ENCODE measurements around the gene TUBA4B.
A peak's percentile ranks its signal among the peaks of the same experiment; 100 is the strongest.

The TUBA4B gene

DNA sequence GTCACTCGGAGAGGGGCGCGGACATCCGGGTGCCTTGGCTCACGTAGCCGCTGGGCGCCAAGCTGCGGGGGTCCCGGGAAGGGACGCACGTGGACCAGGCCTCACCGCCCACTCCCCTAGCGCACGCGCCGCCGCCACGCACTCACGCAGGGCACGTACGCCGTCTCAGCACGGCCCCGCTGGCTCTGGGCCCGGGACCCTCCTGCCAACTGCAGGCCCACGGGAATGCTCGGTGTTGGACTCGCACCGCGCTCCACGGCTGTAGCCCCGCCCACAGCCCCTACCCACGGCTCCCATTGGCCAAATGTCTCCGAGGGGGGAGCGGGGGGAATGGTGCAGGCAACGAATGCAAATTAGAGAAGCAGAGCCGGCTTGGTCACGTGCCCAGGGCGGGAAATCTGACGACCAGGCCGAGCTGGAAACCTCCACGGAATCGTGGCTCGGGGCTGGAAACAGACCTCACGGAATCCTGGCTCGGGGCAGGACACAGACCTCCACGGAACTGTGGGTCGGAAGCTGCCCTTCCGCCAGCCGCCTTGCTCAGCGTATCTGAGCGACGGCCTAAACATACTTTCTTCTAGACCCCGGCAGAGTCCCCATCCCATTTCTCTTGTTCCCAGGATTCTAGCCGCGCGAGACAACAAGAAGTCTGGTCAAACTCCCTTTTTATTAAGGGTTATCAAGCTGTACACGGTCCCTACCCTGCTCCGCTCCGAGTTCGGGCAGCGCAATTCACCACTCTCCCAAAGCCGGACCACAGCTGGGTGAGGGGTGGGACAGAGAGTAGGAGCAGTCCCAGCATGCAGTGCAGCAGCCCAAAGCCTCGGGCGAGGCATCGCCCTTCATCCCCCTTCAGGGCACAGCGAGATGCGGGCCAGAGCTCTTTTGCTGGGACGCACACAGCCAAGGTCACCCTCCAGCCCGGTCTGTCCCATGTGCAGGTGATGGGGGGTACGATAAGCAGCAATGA is 34.0 kb upstream of the TUBA4B start, which contains the start of gene ABCB6:
TSS of gene ABCB6 (minus strand) at position 227 of the 970 bp plus-strand sequence. CDS start 285 bp downstream, outside the sequence.
- peak; percentile 92 for DNase-seq

DNA sequence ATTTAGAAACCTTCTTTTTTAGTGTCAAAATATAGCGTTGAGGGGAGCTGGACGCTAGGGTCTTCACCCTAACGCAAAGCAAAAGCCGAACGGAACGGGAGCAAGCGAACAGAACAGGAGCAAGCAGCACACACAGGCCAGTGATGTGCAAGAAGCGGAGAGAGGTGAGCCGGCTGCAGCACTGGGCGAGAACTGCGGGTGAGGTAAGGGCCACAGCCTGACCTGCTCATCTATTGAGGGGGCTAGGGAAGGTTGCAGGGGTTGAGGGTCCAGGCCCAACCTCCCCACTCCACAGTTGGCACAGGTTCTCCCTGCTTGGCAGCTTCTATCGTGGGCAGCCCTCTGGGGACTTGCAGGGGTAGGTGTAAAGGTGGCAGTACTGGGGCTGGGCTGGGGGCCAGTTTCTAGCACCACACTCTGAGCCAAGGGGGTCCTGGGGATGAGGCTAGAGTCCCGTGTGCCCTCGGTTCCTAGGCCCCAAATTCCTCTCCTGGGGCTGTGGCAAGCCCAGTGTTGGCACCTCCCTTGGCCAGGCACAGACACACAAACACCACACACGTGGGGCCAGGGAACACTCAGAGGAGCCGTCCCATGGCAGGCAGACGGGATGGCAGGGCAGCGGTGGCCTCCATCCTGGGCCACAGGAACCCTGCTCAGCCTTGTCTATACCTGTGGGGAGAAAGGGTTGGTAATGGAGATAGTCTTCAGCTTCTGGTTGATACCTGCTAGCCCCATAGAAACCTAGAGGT is 33.1 kb upstream of the TUBA4B start:
- no peak for DNase-seq

DNA sequence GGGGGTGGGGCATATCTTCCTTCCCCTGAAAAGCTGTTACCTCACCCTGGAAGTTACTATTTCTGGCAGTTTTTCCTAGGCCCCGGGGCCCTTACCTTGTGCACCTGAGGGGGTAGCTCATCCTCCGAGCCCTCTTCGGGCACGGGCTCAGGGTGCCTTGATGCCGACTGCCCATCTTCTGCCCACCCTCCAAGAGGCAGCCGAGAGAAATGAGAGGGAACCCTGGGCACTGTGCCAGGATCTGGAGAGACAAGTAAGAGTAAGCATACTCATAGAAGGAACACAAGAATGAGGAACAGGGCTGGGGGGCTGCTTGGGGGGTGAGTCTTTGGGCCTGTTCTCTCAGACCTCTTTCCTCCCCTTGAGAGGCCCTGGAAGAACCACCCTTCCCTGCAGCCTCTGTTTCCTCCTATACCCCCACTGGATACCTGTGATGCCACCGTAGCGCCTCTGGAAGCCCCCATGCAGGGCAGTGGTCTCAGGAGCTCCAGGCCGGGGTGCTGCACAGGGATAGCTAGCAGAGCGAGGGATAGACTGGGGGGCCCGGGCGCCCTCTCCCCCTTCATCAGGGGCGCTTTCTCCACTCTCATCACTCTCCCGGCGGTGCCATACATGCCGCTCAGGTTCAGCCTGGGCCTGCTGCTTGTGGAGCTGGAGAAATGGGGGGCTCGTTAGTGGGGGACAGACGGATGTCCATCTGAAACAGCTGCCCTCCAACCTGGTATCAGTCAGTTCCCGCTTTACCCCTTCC is 32.2 kb upstream of the TUBA4B start:
- no peak for DNase-seq

DNA sequence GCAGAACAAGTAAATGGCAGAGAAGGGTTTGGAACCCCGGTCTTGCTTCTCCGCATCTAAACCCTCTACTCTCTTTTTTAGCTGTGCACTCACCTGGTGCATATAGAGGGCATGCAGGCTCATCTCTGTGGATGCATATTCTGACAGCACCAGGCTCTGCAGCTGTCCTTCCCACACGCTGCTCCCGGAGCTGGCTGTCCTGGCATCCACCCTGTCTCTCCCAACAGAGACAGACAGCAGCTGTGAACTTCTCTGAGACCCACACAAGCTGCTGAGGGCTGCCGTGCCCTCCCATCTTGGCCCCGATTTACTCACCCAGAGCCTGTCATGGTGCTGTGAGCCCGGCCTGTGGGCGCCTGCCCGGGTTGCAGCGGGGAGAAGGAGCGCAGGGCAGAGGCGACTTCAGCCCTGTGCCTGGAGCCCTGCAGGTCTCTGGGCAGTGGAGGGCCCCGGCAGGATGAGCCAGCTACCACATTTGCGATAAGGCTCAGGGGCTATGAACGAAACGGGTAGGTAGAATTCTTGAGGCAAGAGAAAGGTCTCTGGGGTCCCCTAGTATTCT is 31.0 kb upstream of the TUBA4B start:
- no peak for DNase-seq

DNA sequence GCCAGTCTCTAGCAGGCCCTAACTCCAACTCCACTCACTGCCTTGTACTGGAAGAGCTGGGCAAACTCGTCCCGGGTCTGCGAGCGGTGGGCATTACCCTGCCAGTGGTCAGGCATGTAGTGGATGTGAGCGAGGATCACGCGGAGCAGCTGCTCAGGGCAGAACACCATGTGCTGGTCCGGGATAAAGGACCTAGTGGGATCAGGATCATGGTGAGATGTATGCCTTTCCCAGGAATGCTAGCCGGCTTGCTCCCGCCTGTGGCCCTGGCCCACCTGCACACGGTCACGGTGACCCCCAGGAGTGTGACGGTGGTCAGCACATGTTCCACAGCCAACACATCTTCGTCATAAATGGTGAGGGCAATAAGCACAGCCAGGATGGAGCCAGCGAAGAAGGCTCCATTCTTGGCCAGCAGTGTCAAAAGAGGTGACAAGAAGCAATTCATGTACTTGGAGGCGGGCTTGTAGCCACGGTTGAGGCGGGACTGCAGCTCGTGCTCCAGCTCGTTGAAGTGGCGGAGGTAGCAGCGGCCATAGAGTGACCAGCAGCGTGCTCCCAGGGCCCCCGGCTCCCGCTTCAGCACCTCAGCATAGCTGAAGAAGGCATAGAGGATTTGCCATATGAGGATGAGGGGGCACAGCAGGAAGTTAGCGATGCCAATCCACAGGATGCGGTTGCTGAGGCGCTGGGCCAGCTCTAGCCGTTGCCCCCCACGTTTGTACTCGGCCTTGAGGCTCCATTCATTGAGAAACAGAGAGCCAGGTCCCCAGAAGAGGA is 29.0 kb upstream of the TUBA4B start:
- DNase-seq, result no peak

DNA sequence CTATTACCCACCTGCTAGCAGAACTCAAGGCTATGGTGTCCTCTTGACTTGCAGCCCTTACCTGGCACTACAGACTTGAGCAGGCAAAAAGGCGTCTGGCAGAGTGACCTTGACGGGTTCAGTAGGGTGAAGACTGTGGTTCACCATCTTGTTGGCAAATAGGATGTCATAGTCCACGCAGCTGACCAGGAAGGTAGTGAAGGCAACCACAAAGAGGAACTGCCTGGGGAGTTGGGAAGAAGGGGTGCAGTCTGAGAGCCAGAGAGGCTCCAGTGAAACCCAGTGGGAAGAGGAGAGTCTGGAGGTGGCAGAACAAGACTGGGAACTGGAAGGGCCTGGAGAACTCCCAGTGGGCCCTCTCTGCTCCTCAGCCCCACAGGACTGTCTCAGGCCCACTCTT is 27.7 kb upstream of the TUBA4B start:
- DNase-seq, result no peak

DNA sequence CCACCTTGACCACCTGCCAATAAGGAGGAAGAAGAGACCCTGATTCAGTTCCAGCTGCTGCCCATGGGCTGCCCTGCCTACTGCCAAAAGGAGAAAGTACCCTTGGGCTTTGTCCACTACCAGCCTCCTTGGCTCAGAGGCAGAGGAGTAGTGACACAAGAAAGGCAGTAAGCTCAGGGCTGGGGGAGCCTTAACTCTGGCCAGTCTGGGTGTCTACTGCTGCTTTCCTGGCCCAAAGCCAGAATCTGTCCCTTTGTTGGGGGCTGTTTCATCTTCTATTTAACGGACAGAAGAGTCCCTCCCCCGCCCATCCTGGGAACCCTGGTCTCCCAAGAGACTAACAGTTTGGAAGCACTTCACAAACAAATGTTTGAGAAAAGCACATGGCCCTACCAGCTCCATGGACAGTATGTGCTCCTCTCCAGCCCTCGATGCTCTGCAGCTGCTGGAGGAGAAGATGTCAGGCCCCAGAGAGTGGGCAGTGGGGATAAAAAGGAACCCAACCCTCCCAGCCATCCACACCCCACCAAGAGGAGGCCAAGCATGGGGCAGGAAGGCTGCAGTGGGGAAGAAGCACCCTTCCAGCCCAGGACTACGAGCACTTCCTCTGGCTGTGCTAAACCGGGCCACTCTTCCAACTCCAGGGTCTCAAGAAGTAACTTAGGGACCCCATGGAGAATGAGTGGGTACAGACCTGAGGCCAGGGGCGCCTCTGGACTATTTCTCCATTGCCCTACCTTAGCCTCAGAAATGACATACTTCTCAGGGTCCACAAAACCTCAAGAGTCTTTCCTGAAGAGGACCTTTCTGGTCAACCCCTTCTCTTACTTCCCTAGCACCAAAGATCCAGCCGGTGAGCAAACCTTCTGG is 24.8 kb upstream of the TUBA4B start:
- DNase-seq, result no peak

DNA sequence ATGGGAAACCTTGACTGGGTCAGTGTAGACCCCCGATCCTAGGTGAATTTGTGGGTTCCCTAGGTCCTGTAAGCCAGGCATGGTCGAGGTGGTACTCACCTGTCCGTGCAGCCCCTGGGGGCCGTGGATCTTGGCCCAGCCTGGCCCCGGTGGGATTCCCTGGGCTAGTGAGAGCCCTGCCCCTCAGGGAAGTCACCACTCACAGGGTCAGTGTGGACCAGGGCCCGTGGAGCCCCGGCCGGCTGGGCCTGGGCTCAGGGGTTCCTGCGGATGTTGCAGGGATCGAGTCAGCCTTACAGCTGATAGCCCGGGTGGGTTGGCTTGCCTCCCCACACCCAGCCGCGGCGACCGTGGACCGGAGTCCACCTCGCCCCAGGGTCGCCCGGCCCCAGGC is 24.1 kb upstream of the TUBA4B start:
- DNase-seq, result no peak

DNA sequence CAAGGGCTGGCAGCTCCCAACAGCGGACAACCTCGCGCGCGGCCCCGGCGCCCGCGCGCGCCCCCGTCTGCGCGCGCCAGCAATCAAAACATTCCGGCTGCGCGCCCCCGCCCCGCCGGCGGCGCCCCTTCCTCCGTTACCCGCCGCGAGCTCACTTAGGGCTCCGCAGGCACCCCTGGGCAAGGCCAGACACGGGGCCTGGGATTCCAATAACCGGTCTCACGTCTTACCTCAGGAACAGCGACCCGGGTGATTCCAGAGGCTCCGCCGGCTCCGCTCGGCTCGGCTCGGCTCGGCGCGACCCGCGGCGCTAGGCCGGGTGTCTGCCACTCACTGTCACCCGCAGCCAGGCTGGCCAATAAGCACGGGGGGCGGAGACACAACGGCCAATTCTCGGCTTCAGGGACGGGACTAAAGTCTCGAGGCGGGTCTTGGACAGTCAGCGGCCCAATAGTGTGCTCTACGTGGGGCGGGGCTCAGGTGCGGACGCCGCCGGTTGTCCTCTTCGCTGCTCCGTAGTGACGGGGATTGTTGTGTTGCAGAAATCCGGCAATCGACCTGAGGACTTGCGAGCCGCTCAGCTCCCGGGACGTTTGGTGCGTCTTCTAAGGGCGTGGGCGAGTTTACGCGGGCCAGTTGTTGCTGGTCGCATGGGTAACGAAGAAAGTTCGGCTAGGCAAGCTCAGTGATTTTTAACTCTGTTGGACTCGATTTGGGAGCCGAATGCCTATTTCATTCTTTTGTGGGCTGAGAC is 23.6 kb upstream of the TUBA4B start, which contains the start of the genes ANKZF1 and ATG9A:
TSS of gene ANKZF1 (plus strand) at position 502 of the 754 bp plus-strand sequence. CDS start 452 bp downstream, outside the sequence.
TSS of gene ATG9A (minus strand) at position 332 of the 754 bp plus-strand sequence. CDS start 1,612 bp downstream, outside the sequence.
- peak; percentile 97 for DNase-seq

DNA sequence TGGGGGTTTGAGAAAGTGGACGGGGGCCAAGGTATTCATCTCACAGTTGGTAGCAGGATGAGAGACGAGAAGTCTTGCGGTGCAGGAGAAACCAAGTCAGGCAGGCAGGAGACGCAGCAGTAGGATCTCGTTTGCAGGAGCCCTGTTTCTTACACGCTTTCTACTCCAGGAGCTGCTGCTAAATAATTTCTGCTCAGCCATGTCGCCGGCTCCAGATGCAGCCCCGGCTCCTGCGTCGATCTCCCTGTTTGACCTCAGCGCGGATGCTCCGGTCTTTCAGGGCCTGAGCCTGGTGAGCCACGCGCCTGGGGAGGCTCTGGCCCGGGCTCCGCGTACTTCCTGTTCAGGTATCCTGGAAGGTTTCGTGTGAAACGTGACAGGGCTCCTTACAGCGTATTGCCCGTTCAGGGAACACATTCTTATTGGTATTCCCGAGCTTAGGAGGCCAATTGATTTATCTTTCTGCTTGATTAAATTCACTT is 22.9 kb upstream of the TUBA4B start:
- DNase-seq, result peak; percentile 83

DNA sequence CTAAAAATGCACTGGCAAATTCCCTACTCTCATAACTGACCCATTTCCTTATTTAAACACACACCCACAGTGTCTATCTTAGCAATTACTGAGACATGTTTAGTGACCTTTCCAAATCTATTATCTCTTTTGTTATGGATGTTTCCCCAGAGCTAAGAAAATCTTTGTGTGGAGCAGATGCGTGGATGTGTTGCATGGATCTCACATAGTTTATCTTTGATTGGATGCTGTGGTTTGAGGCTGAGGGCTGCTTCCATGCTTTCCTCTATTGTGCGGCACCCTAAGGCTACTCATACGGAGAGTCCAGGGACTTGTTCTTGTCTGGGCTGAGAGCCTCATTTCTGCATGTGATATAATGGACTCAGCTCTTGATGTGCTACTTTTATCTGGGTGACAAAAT is 18.7 kb upstream of the TUBA4B start:
- DNase-seq, result no peak

DNA sequence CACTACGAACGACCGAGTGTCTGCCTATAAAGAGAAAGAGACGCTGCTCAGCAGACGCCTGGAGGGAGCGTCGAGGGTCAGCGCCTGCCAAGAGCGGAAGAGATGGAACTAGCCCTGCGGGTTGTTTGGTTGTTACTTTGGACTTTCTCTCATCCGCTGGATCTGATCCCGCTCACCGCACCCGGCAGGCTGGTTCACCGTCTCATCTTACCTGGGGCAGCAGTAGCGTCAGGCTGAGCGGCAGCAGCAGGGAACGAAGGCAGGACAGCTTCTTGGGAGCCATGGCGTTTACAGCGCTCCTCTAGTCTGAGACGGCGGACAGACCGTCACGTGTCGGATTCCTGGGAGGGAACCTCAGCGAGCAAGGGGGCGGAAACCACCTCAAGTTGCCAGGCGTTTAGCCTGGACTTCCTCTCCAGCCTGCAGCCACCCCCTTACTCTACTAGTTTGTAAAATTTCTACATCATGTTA is 9.7 kb upstream of the TUBA4B start:
- DNase-seq, result no peak

DNA sequence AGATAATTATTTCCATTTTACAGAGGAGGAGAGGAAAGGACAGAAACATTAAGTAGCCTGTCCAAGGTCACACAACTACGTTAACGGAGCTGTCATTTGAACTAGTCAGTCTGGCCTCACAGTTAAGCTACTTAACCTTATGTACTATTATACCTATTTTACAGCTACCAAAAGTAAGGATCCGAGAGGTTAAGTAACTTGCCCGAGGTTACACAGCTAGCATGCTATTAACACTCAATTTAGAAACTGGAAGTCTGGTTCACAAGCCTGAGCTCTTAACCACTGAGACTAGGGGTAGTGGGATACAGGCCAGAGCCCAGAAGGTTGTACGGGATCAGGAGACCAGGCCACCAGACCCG is 8.3 kb upstream of the TUBA4B start:
- no peak for DNase-seq

DNA sequence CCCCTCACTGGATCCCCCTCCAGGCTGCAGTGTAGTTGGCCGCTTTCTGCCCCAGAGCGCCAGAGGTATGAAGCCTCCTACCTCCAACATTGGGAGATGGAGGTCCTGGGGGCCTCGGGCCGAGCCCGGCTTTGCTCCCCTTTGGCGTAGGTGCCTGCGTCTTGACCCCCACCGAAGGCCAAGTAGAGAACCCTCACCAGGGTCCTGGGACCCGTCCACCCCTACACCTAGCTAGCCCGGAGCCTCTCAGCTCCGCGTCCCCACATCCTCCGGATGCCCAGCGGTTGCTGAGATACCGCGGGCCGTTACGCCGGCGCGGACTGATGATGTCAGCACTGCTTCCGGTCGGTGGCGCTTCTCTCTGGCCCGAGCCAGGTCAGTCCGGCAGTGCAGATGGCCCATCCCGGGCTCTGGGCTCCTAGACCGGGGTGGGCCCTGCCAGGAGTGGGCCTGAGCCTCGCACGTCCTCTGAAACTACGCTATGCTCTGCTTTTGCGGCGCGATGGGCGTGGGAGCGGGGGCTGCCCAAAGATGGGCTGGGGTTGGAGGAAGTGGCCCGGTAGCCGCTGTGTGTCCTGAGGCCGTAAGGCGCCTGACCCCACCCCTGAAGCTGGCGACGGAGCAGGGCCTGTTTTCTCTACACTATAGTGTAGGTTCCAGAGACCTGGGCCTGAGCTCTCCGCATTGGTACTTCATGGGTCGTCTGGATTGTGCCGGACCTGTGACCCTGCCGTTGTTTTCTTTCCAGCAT is 7.7 kb upstream of the TUBA4B start, which contains the start of the genes GLB1L and STK16:
TSS of gene GLB1L (minus strand) at position 297 of the 751 bp plus-strand sequence. CDS start 1,871 bp downstream, outside the sequence.
TSS of gene STK16 (plus strand) at position 332 of the 751 bp plus-strand sequence. CDS start 521 bp downstream, outside the sequence.
- peak; percentile 99 for DNase-seq

DNA sequence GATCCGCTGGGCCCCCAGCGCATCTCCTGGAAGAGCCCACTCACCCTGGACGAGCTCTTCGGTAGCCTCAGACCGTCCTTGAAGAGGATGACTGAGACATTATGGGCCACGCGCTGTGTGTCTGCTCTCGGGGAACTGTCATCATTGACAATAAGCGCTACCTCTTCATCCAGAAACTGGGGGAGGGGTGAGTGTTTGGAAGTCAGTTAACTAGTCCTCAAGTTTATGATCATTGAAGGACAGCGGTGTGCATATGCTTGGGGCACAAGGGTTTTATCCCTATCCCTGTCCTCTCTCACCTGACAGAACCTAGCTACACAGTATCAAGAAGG is 7.2 kb upstream of the TUBA4B start:
- DNase-seq, result no peak

DNA sequence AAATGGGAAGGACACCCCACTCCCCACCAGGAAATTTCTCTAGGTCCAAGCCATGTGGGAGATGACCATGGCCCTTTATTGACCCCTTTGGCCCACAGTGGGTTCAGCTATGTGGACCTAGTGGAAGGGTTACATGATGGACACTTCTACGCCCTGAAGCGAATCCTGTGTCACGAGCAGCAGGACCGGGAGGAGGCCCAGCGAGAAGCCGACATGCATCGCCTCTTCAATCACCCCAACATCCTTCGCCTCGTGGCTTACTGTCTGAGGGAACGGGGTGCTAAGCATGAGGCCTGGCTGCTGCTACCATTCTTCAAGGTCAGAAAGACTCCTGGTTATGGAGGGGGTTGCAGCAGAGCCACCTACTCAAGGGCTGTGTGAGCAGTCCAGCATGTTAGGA is 6.5 kb upstream of the TUBA4B start:
- DNase-seq, result no peak

DNA sequence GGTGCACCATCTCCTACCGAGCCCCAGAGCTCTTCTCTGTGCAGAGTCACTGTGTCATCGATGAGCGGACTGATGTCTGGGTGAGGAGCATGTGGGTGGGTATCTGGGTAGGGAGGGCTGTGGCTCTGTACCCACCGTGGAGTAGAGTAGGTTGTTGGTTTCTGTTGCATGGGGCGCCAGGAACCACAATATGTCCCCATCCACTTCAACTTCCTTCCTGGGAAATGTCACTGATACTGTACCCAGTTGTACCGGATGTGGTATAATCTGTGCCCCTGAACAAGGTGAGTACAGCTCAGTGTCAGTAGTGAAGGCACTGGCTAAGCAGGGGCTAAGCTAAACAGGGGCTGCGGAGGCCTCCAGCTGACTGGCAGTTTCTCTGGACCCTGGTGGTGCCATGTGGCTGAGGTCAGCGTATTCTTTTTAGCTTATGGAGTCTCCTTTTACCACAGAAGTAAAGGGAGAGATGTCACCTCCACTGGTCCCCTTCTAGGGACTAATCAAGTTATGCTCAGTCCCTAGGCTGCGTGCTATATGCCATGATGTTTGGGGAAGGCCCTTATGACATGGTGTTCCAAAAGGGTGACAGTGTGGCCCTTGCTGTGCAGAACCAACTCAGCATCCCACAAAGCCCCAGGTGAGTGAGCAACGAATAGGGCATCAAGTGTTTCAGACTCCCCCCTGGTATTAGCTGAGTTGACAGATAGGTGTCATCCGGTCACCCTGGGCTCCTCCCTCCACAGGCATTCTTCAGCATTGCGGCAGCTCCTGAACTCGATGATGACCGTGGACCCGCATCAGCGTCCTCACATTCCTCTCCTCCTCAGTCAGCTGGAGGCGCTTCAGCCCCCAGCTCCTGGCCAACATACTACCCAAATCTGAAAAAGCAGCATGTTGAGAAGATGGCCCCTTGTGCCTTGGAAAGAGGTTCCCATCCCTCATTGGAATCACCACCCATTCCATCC is 5.1 kb upstream of the TUBA4B start:
- peak; percentile 76 for DNase-seq

DNA sequence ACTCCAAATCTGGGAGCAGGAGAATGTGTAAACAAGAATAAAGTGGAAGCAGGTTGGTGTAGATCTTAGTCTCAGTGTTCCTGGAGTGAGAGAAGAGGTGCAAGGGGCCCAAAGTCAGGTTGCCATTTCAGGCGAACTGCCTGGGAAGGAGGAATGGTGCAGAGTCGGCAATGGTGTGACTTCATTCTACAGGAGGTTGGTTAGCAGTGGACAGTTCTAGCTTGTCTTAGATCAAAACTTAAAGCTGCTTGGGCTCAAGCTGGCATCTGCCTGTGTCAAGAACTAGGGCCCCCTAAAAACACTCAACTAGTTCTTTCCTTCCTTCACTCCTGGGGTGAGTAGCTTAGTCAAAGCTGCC is 4.2 kb upstream of the TUBA4B start:
- no peak for DNase-seq
